Smooth muscle cell (in vitro differentiated cells): ENCODE data around the gene ZFAND3. TPM values are rescaled to one million over a fixed set of nuclear protein-coding genes. Genes with fewer than 3 reads are reported as not detected.

ENCODE experiments used
- DNase-seq: peaks from one replicate; lab custom pipeline; 2025; ENCODE audit not compliant: unreplicated experiment; lab: John Stamatoyannopoulos, UW
- H2AFZ ChIP-seq: fragments of 200-600 bp; sonication (generic); 2 replicates; pipeline ENCODE4 v1.6.0; 2016; ENCODE audit warnings: antibody characterized with exemption, low read depth, mild to moderate bottlenecking
- H3F3A ChIP-seq: fragments of 200-600 bp; sonication (generic); 2 replicates; pipeline ENCODE4 v1.6.0; 2017; ENCODE audit warnings: antibody characterized with exemption, low read depth
- H3K27ac ChIP-seq: fragments of 200-600 bp; sonication (generic); 2 replicates; pipeline ENCODE4 v1.5.1; 2016; ENCODE audit warnings: low read depth, mild to moderate bottlenecking
- H3K27me3 ChIP-seq: fragments of 200-600 bp; sonication (generic); 2 replicates; pipeline ENCODE4 v1.6.1; 2016; ENCODE audit warnings: low read depth, mild to moderate bottlenecking
- H3K36me3 ChIP-seq: fragments of 200-600 bp; sonication (generic); 2 replicates; pipeline ENCODE4 v1.5.1; 2016; ENCODE audit warnings: low read depth
- H3K4me1 ChIP-seq: fragments of 200-600 bp; sonication (generic); 2 replicates; pipeline ENCODE4 v1.5.1; 2016; ENCODE audit warnings: low read depth
- H3K4me2 ChIP-seq: fragments of 200-600 bp; sonication (generic); 2 replicates; pipeline ENCODE4 v1.6.0; 2016; ENCODE audit warnings: mild to moderate bottlenecking
- H3K4me3 ChIP-seq: fragments of 200-600 bp; sonication (generic); 2 replicates; pipeline ENCODE4 v1.5.1; 2016; ENCODE audit warnings: mild to moderate bottlenecking
- H3K79me2 ChIP-seq: fragments of 200-600 bp; sonication (generic); 2 replicates; pipeline ENCODE4 v1.6.0; 2016; ENCODE audit warnings: low read depth, mild to moderate bottlenecking
- H3K9ac ChIP-seq: fragments of 200-600 bp; sonication (generic); 2 replicates; pipeline ENCODE4 v1.6.0; 2016; ENCODE audit warnings: low read depth
- H3K9me3 ChIP-seq: fragments of 200-600 bp; sonication (generic); replicated peaks from 2 replicates; pipeline ENCODE4 v1.5.1; 2016; ENCODE audit warnings: low read depth
- H4K20me1 ChIP-seq: fragments of 200-600 bp; sonication (generic); 2 replicates; pipeline ENCODE4 v1.6.0; 2016; ENCODE audit warnings: low read depth
- WGBS: methylation state at CpG from one replicate; pipeline ENCODE4 v1.1.7; 2016; ENCODE audit warnings: low lambda C conversion rate; 5-methylcytosine and 5-hydroxymethylcytosine counted together
- polyA plus RNA-seq: library from polyadenylated mRNA; unstranded; fragments of >200 nt; fragmentation: Nextera tagmentation; extraction: Ambion mirVana; gene quantifications from 2 replicates; pipeline ENCODE4 v1.2.1, GENCODE V29; 2016
- total RNA-seq: library from RNA; depleted of rRNA; stranded (reverse); fragments of >200 nt; gene quantifications from 2 replicates; pipeline ENCODE4 v1.2.3, GENCODE V29; 2014
- TF ChIP-seq, protein P1 (sequence below): fragments of 200-600 bp; sonication (generic); IDR thresholded peaks from 2 replicates; pipeline ENCODE4 v1.5.1; 2017; ENCODE audit warnings: borderline replicate concordance, mild to moderate bottlenecking, antibody characterized with exemption; ENCODE audit not compliant: insufficient read depth, poor library complexity, severe bottlenecking

ZFAND3 gene
- total and polyA plus RNA-seq, 2 experiments from 2014 or later, result 27.6 to 40.5 TPM

DNA sequence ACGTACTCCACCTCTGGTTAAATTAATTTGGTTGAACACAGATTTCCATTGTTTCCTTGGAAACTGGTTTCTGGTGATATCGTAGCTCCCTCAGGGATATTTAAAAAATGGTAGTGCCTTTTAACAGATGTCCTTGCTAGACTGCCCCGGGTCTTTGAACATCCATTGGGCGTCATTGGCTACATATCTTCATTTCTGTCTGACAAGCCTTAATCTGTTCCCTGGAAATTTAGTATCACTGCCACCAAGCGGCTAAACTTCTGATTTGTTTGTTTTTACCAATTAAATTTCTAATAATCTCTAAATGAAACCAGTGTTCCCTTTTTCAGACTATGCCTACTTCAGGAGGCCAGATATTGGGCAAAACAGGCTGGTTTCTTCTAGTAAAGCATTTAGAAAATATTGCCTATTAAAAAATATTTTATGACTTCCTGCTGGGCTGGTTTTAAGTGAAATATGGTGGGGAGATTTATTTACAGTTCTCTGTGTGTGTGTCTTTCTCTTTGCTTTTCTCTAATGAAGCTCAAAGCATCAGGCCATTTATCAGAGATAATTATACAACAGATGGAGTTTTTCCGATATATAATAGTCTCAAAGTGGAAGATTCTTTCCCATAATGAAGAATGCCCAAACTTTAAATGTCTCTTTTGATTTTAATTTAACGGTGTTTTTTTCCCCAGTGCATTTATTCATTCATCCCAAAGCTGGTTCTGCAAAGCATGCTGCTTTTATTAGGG is 249.5 kb downstream of the ZFAND3 start:
- Histone ChIP-seq H3F3A (peaks cover 2% of the 10 kb centered on the region), H2AFZ (no peak overlapping the region), H3K4me1 (no peaks in the 10 kb centered on the region), H4K20me1 (peaks cover 99% of the 10 kb centered on the region), H3K27me3 (no peaks in the 10 kb centered on the region), H3K4me2 (no peak overlapping the region), H3K79me2 (peaks cover 50% of the 10 kb centered on the region), H3K9me3 (no peaks in the 10 kb centered on the region), H3K36me3 (no peaks in the 10 kb centered on the region), H3K27ac (no peak overlapping the region), H3K9ac (no peak overlapping the region), H3K4me3 (no peak overlapping the region)
- DNase-seq, result no peak
- TF ChIP-seq, protein P1, sequence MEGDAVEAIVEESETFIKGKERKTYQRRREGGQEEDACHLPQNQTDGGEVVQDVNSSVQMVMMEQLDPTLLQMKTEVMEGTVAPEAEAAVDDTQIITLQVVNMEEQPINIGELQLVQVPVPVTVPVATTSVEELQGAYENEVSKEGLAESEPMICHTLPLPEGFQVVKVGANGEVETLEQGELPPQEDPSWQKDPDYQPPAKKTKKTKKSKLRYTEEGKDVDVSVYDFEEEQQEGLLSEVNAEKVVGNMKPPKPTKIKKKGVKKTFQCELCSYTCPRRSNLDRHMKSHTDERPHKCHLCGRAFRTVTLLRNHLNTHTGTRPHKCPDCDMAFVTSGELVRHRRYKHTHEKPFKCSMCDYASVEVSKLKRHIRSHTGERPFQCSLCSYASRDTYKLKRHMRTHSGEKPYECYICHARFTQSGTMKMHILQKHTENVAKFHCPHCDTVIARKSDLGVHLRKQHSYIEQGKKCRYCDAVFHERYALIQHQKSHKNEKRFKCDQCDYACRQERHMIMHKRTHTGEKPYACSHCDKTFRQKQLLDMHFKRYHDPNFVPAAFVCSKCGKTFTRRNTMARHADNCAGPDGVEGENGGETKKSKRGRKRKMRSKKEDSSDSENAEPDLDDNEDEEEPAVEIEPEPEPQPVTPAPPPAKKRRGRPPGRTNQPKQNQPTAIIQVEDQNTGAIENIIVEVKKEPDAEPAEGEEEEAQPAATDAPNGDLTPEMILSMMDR, result no peak
- WGBS, result 95% methylated on average over 7 of the region's 7 CpGs

DNA sequence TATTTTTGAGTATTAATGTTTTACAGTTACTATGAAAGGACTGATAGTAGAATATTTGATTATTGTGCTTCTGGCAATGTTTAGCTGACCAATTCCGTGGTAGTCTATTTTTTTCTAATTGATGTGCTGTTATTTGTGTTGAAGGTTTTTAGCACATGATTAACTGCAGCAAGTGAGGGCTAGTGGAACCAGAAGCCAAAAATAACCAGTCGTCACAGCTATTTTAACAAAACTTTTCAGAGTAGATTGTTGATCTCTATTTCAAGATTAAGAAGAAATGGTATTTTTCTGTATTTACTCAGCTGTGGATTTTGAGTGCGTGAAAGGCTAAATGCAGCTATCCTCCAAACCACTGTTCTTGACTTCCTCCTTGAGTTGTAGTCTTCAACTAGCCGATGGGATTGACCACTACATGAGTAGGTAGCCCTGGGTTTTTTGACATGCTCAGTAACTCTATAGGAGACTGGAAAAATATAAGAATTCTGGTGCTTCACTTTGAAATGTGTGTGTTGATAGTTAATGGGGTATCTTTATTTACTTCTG is 258.0 kb downstream of the ZFAND3 start:
- TF ChIP-seq, protein P1, result no peak
- H3K9me3 ChIP-seq, result no peaks in the 10 kb centered on the region
- peaks cover 49% of the 10 kb centered on the region for H3K79me2 ChIP-seq
- H3K27ac ChIP-seq, result no peak overlapping the region
- H3K4me2 ChIP-seq, result no peak overlapping the region
- H3K4me3 ChIP-seq, result no peak overlapping the region
- no peak overlapping the region for H3K9ac ChIP-seq
- no peaks in the 10 kb centered on the region for H3K36me3 ChIP-seq
- no peak overlapping the region for H2AFZ ChIP-seq
- H3F3A ChIP-seq, result no peaks in the 10 kb centered on the region
- no peak for DNase-seq
- no peaks in the 10 kb centered on the region for H3K4me1 ChIP-seq
- peaks cover 96% of the 10 kb centered on the region for H4K20me1 ChIP-seq
- 91% methylated on average over 4 of the region's 4 CpGs for WGBS
- H3K27me3 ChIP-seq, result no peaks in the 10 kb centered on the region

DNA sequence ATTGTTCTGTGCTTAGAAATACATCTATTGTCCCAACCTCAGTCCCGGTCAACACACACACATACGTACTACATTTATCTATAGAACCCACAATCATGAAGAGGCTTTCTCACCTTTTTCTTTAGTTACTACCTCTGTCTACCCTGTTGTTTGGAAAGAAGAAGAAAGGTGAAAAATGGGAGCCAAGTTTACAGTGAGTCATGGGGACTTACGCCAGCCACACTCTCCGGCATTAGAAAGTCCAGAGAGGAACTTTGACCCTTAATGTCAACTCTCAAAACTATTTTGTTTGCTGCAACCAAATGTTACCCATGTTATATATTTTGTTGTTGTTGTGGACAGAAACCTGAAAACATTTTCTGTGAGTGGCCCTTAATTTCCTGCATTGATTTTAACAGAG is 259.1 kb downstream of the ZFAND3 start:
- peaks cover 43% of the 10 kb centered on the region for H3K79me2 ChIP-seq
- no peak overlapping the region for H3K9ac ChIP-seq
- WGBS, result 92% methylated on average over 4 of the region's 4 CpGs
- H3K4me1 ChIP-seq, result no peaks in the 10 kb centered on the region
- H2AFZ ChIP-seq, result no peak overlapping the region
- no peak for DNase-seq
- TF ChIP-seq, protein P1, result no peak
- H3K27me3 ChIP-seq, result no peaks in the 10 kb centered on the region
- H3K36me3 ChIP-seq, result no peaks in the 10 kb centered on the region
- peaks cover 96% of the 10 kb centered on the region for H4K20me1 ChIP-seq
- H3F3A ChIP-seq, result no peaks in the 10 kb centered on the region
- H3K9me3 ChIP-seq, result no peaks in the 10 kb centered on the region
- H3K4me2 ChIP-seq, result no peak overlapping the region
- H3K4me3 ChIP-seq, result no peak overlapping the region
- no peak overlapping the region for H3K27ac ChIP-seq

DNA sequence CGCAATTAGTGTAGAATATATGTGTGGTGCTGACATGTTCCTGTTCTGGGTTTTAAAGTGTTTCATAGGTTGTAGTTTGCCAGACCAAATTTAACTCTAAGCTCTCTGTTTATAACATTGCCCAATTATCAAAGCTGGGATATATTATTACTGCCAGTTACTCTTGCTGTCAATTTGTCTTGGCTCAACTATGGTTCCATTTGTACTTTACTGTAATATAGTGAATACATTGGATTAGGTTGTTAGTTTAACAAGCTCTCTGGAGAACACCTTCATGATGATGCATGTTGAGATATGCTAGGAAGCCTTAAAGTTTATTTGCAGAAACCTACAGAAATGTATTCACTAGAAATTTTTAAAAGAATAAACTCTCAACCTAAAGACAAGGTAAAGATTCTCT is 259.6 kb downstream of the ZFAND3 start:
- H3K4me2 ChIP-seq, result no peak overlapping the region
- no peak overlapping the region for H3K9ac ChIP-seq
- no peak for DNase-seq
- H3K27ac ChIP-seq, result no peak overlapping the region
- peaks cover 43% of the 10 kb centered on the region for H3K79me2 ChIP-seq
- H3K4me1 ChIP-seq, result no peaks in the 10 kb centered on the region
- TF ChIP-seq, protein P1, result no peak
- H3K9me3 ChIP-seq, result no peaks in the 10 kb centered on the region
- H3K4me3 ChIP-seq, result no peak overlapping the region
- no peaks in the 10 kb centered on the region for H3F3A ChIP-seq
- 97% methylated on average over 1 of the region's 1 CpG for WGBS
- no peak overlapping the region for H2AFZ ChIP-seq
- peaks cover 96% of the 10 kb centered on the region for H4K20me1 ChIP-seq
- H3K27me3 ChIP-seq, result no peaks in the 10 kb centered on the region
- no peaks in the 10 kb centered on the region for H3K36me3 ChIP-seq
